H9 (cell line): Measurements from ENCODE around the gene FREM2. TPM values are rescaled to one million over a fixed set of nuclear protein-coding genes. Genes with fewer than 3 reads are reported as not detected.

ENCODE experiments used
- DNase-seq: peaks from one replicate; pipeline ENCODE4 v3.0.0-alpha.2; 2017
- H2AFZ ChIP-seq: one replicate; pipeline ENCODE4 v1.6.1; 2013; ENCODE audit warnings: mild to moderate bottlenecking, low read length, control low read depth, moderate library complexity
- H2AK5ac ChIP-seq: 2 replicates; pipeline ENCODE4 v1.6.1; 2013; ENCODE audit warnings: low read length, control low read depth, mixed read lengths; ENCODE audit not compliant: insufficient read length
- H2BK120ac ChIP-seq: one replicate; pipeline ENCODE4 v1.6.1; 2013; ENCODE audit warnings: low read depth, mild to moderate bottlenecking, low read length, control low read depth, inconsistent platforms; ENCODE audit not compliant: poor library complexity, severe bottlenecking
- H2BK12ac ChIP-seq: 2 replicates; pipeline ENCODE4 v1.6.1; 2013; ENCODE audit warnings: low read length, control low read depth, mixed read lengths, low read depth; ENCODE audit not compliant: insufficient read length
- H2BK15ac ChIP-seq: 2 replicates; pipeline ENCODE4 v1.6.1; 2013; ENCODE audit warnings: low read depth, low read length, control low read depth
- H2BK20ac ChIP-seq: one replicate; pipeline ENCODE4 v1.6.1; 2013; ENCODE audit warnings: low read depth, mild to moderate bottlenecking, low read length, control low read depth, inconsistent platforms; ENCODE audit not compliant: poor library complexity, severe bottlenecking
- H2BK5ac ChIP-seq: 2 replicates; pipeline ENCODE4 v1.6.1; 2013; ENCODE audit warnings: low read length, control low read depth, mixed read lengths; ENCODE audit not compliant: insufficient read length
- H3K14ac ChIP-seq: 2 replicates; pipeline ENCODE4 v1.6.1; 2013; ENCODE audit warnings: low read length, control low read depth; ENCODE audit not compliant: insufficient read depth
- H3K18ac ChIP-seq: 2 replicates; pipeline ENCODE4 v1.6.1; 2013; ENCODE audit warnings: low read depth, mild to moderate bottlenecking, mixed read lengths, low read length, control low read depth; ENCODE audit not compliant: insufficient read length
- H3K23ac ChIP-seq: 2 replicates; pipeline ENCODE4 v1.6.1; 2013; ENCODE audit warnings: low read length, control low read depth, mixed read lengths, low read depth; ENCODE audit not compliant: insufficient read length
- H3K23me2 ChIP-seq: 2 replicates; pipeline ENCODE4 v1.6.1; 2013; ENCODE audit warnings: low read depth, mild to moderate bottlenecking, mixed read lengths, low read length, control low read depth; ENCODE audit not compliant: insufficient read length, poor library complexity, severe bottlenecking
- H3K27ac ChIP-seq: 2 replicates; pipeline ENCODE4 v1.5.1; 2013; ENCODE audit warnings: low read length, control low read depth, mixed read lengths, low read depth; ENCODE audit not compliant: insufficient read length
- H3K27me3 ChIP-seq: 2 replicates; pipeline ENCODE4 v1.6.1; 2013; ENCODE audit warnings: low read length, control low read depth, inconsistent platforms; ENCODE audit not compliant: insufficient read depth
- H3K4ac ChIP-seq: 2 replicates; pipeline ENCODE4 v1.6.1; 2013; ENCODE audit warnings: low read depth, mild to moderate bottlenecking, control low read depth, inconsistent platforms, low read length, moderate library complexity
- H3K4me1 ChIP-seq: 2 replicates; pipeline ENCODE4 v1.6.1; 2013; ENCODE audit warnings: low read length, control low read depth, inconsistent platforms; ENCODE audit not compliant: insufficient read depth
- H3K4me2 ChIP-seq: 2 replicates; pipeline ENCODE4 v1.6.1; 2013; ENCODE audit warnings: low read length, control low read depth, mixed read lengths; ENCODE audit not compliant: insufficient read length, insufficient read depth
- H3K56ac ChIP-seq: 2 replicates; pipeline ENCODE4 v1.6.1; 2013; ENCODE audit warnings: low read depth, mild to moderate bottlenecking, mixed read lengths, low read length, control low read depth; ENCODE audit not compliant: insufficient read length
- H3K79me1 ChIP-seq: 2 replicates; pipeline ENCODE4 v1.6.1; 2013; ENCODE audit warnings: low read depth, mild to moderate bottlenecking, moderate library complexity, low read length, control low read depth, inconsistent platforms; ENCODE audit not compliant: insufficient read depth, poor library complexity, severe bottlenecking
- H3K79me2 ChIP-seq: 2 replicates; pipeline ENCODE4 v1.6.1; 2013; ENCODE audit warnings: low read length, control low read depth, inconsistent platforms; ENCODE audit not compliant: insufficient read depth
- H3K9ac ChIP-seq: 2 replicates; pipeline ENCODE4 v1.6.1; 2013; ENCODE audit warnings: low read length, control low read depth, mixed read lengths; ENCODE audit not compliant: insufficient read length; ENCODE audit errors: extremely low read depth
- H3K9me3 ChIP-seq: one replicate; pipeline ENCODE4 v1.6.1; 2013; ENCODE audit warnings: low read depth, low read length, inconsistent platforms; ENCODE audit not compliant: control insufficient read depth
- H3T11ph ChIP-seq: one replicate; pipeline ENCODE4 v1.6.1; 2013; ENCODE audit warnings: mild to moderate bottlenecking, low read length, control low read depth, inconsistent platforms
- H4K20me1 ChIP-seq: one replicate; pipeline ENCODE4 v1.6.1; 2013; ENCODE audit not compliant: control insufficient read depth, insufficient read length, insufficient read depth
- H4K5ac ChIP-seq: 2 replicates; pipeline ENCODE4 v1.6.1; 2013; ENCODE audit warnings: low read depth, mild to moderate bottlenecking, mixed read lengths, low read length, control low read depth; ENCODE audit not compliant: insufficient read length
- H4K8ac ChIP-seq: replicated peaks from 2 replicates; pipeline ENCODE4 v1.6.1; 2013; ENCODE audit warnings: low read length, control low read depth, mixed read lengths, low read depth; ENCODE audit not compliant: insufficient read length
- H4K91ac ChIP-seq: 2 replicates; pipeline ENCODE4 v1.6.1; 2013; ENCODE audit warnings: low read depth, mild to moderate bottlenecking, moderate library complexity, mixed read lengths, low read length, control low read depth; ENCODE audit not compliant: insufficient read length
- H3K27ac Mint-ChIP-seq, 3 experiments: 2 replicates in 2 of 3; 3 replicates in 1 of 3; pipeline ENCODE4 v1.8.0; 2020 to 2021; ENCODE audit warnings: mixed read lengths in 3 of 3, mild to moderate bottlenecking in 1 of 3, moderate library complexity in 1 of 3
- H3K27me3 Mint-ChIP-seq: 2 replicates; pipeline ENCODE4 v1.8.0; 2021; ENCODE audit warnings: low read depth, mild to moderate bottlenecking, moderate library complexity, mixed read lengths
- H3K36me3 Mint-ChIP-seq, 3 experiments: 2 replicates in 2 of 3; 3 replicates in 1 of 3; pipeline ENCODE4 v1.8.0; 2020 to 2021; ENCODE audit warnings: low read depth in 3 of 3, mixed read lengths in 3 of 3; ENCODE audit not compliant: insufficient read depth in 1 of 3
- H3K4me1 Mint-ChIP-seq, 2 experiments: 2 replicates each; pipeline ENCODE4 v1.8.0; 2020; ENCODE audit warnings: mixed read lengths in 2 of 2
- H3K4me3 Mint-ChIP-seq, 2 experiments: 2 replicates in 1 of 2; 3 replicates in 1 of 2; pipeline ENCODE4 v1.8.0; 2020 to 2021; ENCODE audit warnings: mild to moderate bottlenecking in 2 of 2, mixed read lengths in 2 of 2, moderate library complexity in 1 of 2
- H3K9me3 Mint-ChIP-seq, 2 experiments: 2 replicates in 1 of 2; 3 replicates in 1 of 2; pipeline ENCODE4 v1.8.0; 2020; ENCODE audit warnings: mild to moderate bottlenecking in 2 of 2, mixed read lengths in 2 of 2, moderate library complexity in 1 of 2
- WGBS: extraction: QIAGEN DNeasy Blood & Tissue Kit; methylation state at CpG from one replicate; pipeline ENCODE4 v1.1.7; 2013; ENCODE audit warnings: missing lambda C conversion rate, low lambda C conversion rate, mixed read lengths; ENCODE audit not compliant: insufficient read length; ENCODE audit errors: extremely low coverage; 5-methylcytosine and 5-hydroxymethylcytosine counted together
- total RNA-seq: library from RNA; stranded (reverse); gene quantifications from 2 replicates; pipeline ENCODE4 v1.2.1, GENCODE V29; 2021
- TF ChIP-seq, protein P1 (sequence below): fragments of 200-600 bp; sonication (generic); conservative IDR thresholded peaks from 3 replicates; pipeline ENCODE4 v1.8.0; 2021; ENCODE audit warnings: antibody characterized with exemption, mild to moderate bottlenecking

Gene FREM2
- total RNA-seq, 1 experiment from 2014 or later: 16.0 TPM

DNA sequence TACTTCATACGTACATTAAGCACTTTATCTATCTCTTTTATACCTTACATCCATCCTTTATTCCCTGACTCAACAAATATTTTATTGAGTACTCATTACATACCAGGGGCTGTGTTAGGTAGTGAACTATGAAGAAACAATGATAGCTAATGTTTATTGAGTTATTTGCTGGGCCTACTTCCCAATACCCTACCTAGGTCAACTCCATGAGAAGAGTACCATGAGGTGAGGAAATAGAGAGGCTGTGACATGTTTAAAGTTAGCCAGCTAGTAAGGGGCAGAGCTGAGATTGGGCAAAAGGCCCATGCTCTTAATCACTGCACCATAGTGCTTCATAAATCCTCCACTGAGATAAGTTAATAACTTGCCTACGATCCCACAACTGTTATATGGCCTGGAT, 79.9 kb downstream of the FREM2 start:
- H3K14ac ChIP-seq: no peak overlapping the region
- no peak overlapping the region for H2BK5ac ChIP-seq
- no peak overlapping the region for H3K9ac ChIP-seq
- H3K4ac ChIP-seq: no peak overlapping the region
- no peak overlapping the region for H2BK12ac ChIP-seq
- no peak overlapping the region for H3K18ac ChIP-seq
- H3K27me3 Mint-ChIP-seq: no peaks in the 10 kb centered on the region
- H3K36me3 Mint-ChIP-seq: peaks cover 6 to 21% (median 9%) of the 10 kb centered on the region in 3 experiments; a peak in 6 of 7 replicates
- no peak overlapping the region for H2AFZ ChIP-seq
- no peaks in the 10 kb centered on the region for H3K9me3 ChIP-seq
- no peak overlapping the region for H4K91ac ChIP-seq
- no peaks in the 10 kb centered on the region for H3K23me2 ChIP-seq
- H3K4me2 ChIP-seq: no peak overlapping the region
- TF ChIP-seq, protein P1, sequence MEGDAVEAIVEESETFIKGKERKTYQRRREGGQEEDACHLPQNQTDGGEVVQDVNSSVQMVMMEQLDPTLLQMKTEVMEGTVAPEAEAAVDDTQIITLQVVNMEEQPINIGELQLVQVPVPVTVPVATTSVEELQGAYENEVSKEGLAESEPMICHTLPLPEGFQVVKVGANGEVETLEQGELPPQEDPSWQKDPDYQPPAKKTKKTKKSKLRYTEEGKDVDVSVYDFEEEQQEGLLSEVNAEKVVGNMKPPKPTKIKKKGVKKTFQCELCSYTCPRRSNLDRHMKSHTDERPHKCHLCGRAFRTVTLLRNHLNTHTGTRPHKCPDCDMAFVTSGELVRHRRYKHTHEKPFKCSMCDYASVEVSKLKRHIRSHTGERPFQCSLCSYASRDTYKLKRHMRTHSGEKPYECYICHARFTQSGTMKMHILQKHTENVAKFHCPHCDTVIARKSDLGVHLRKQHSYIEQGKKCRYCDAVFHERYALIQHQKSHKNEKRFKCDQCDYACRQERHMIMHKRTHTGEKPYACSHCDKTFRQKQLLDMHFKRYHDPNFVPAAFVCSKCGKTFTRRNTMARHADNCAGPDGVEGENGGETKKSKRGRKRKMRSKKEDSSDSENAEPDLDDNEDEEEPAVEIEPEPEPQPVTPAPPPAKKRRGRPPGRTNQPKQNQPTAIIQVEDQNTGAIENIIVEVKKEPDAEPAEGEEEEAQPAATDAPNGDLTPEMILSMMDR: no peak
- no peak overlapping the region for H3K27ac ChIP-seq
- H3K79me2 ChIP-seq: no peaks in the 10 kb centered on the region
- no peaks in the 10 kb centered on the region for H3K27me3 ChIP-seq
- H2BK120ac ChIP-seq: no peak overlapping the region
- H2BK15ac ChIP-seq: no peak overlapping the region
- no peak overlapping the region for H3K27ac Mint-ChIP-seq
- no peaks in the 10 kb centered on the region; the same call in 1 of the 2 replicates for H3K4me1 ChIP-seq
- H3K56ac ChIP-seq: no peak overlapping the region
- no peak overlapping the region for H3T11ph ChIP-seq
- DNase-seq: no peak
- H4K8ac ChIP-seq: no peak overlapping the region
- H4K5ac ChIP-seq: no peak overlapping the region
- H3K79me1 ChIP-seq: no peaks in the 10 kb centered on the region
- H2AK5ac ChIP-seq: no peak overlapping the region
- H3K4me3 Mint-ChIP-seq: no peak overlapping the region
- H2BK20ac ChIP-seq: no peak overlapping the region
- H3K9me3 Mint-ChIP-seq: no peaks in the 10 kb centered on the region
- no CpG with 5 or more reads among the region's 2 CpGs for WGBS
- H4K20me1 ChIP-seq: no peaks in the 10 kb centered on the region
- H3K23ac ChIP-seq: no peak overlapping the region
- H3K4me1 Mint-ChIP-seq: peaks cover 20 to 24% of the 10 kb centered on the region in 2 experiments
